ENCODE measurements around the gene RNASE7. TPM values are rescaled to one million over a fixed set of nuclear protein-coding genes. Genes with fewer than 3 reads are reported as not detected.

Gene RNASE7
- total and polyA plus RNA-seq, 9 donors: not detected

DNA sequence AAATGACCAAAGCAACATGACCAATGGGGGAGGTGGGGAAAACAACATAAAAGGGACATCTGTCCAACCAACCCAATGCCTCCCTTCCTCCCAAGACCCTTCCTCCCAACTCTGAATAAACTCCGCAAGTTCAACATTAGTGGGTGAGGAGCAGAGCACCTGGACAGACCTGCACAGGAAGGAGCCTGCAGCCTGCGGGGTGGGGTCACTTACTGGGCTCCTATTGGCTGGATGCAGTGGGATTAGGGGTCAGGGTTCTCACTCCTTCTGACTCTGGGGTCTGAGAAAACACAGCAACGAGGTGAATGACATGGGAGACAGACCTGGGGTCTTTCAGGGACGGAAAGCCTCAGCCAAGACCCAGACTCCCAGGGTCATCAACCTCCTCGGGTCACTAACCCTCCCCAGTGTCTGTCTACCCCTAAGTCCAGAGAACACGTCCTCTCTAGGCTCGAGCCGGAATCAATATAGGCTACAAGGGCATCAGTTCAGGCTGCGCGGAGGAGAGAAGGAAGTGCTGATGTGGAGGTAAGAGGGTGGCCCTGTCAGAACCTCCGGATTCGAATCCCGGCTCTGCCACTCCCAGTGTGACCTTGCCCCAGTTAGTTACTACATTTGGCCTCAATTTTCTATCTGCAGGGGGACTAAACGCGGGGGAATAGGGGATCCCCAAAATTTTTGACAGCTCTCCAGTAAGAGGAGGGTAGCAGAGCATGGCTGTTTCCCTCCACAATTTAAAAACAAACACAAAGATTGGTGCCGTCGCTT, 18.2 kb upstream of the RNASE7 start:
- Histone ChIP-seq H3K27me3 (no peaks in the 10 kb centered on the region), H3K4me1 (ENCODE audit: insufficient read depth) (peaks cover 9% of the 10 kb centered on the region), H3K36me3 (no peaks in the 10 kb centered on the region), H3K4me3 (peak overlapping the region; percentile 93), H3K27ac (peak overlapping the region; percentile 90 to 97), H3K9me3 (no peaks in the 10 kb centered on the region)
- TF ChIP-seq EP300 (IDR thresholded peaks at IDR 0.05) (no peak), POLR2A (IDR thresholded peaks at IDR 0.05) (no peak)
- TF ChIP-seq, protein P1, sequence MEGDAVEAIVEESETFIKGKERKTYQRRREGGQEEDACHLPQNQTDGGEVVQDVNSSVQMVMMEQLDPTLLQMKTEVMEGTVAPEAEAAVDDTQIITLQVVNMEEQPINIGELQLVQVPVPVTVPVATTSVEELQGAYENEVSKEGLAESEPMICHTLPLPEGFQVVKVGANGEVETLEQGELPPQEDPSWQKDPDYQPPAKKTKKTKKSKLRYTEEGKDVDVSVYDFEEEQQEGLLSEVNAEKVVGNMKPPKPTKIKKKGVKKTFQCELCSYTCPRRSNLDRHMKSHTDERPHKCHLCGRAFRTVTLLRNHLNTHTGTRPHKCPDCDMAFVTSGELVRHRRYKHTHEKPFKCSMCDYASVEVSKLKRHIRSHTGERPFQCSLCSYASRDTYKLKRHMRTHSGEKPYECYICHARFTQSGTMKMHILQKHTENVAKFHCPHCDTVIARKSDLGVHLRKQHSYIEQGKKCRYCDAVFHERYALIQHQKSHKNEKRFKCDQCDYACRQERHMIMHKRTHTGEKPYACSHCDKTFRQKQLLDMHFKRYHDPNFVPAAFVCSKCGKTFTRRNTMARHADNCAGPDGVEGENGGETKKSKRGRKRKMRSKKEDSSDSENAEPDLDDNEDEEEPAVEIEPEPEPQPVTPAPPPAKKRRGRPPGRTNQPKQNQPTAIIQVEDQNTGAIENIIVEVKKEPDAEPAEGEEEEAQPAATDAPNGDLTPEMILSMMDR (IDR thresholded peaks at IDR 0.05): no peak
- 12 to 15% (median 12%) methylated on average over 17 of the region's 17 CpGs for WGBS, 3 donors
- intact Hi-C loops (cut with DNase I): loop anchor here in 3 of 4 donors (2.0 to 10.0 kb wide), 4 partner anchors 15 to 339 kb away; partner anchors contain the start of genes ANG (in 1 of the 3) and RNASE4 (in 1 of the 3)
- peak in 1 of 5 donors; percentile 45 for DNase-seq

DNA sequence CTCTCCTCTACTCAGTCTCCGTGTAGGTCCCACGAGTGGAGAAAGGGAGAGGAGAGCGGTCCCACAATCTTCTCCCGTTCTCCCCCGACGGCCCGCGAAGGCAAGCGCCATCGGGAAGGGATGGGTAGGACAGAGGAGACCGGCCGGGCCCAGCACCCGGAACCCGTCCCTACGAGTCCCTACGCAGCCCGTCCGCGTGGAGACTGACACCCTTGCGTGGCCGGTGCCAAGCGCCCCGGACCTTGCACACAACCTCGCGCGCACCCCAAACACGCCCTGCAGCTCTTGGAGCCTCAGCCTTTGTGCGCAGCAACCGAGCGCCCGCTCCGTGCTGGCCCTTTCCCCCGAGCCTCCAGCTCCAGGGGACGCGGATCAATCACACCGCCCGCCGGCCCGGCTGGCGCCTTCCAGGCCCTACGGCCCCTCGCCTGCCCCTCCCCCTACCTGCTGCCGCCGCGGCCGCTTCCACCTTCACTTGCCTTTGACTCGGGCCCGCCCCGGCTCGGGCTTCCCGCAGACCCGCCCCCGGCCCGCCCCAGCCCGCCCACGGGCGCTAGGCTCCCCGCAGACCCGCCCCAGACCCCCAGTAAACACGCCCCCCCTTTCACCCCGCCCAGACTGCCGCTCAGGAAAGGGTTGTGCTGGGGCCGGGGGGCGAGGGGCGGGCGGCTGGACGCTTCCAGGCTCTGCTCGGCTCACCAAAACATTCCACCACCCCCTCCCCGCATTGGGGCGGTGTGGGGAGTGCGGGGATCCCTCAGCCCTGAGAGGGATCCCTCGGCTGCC, 17.4 kb upstream of the RNASE7 start, which contains the start of gene NDRG2:
TSS of gene NDRG2 (minus strand) at position 477 of the 786 bp plus-strand sequence. CDS start 1,746 bp downstream, outside the sequence.
- WGBS, 3 donors: 0 to 1% (median 1%) methylated on average over 58 to 72 of the region's 72 CpGs
- intact Hi-C loops (cut with DNase I): loop anchor here in 3 of 4 donors (5.0 to 10.0 kb wide), 3 partner anchors 50 to 340 kb away; partner anchors contain the start of genes ANG (in 1 of the 3) and RNASE4 (in 1 of the 3)
- peak within 1 kb of the TSS; percentile 93 for H3K4me3 ChIP-seq
- H3K27ac ChIP-seq: peak within 1 kb of the TSS; percentile 90 to 97
- DNase-seq: peak; percentile 86 to 93 (median 88)
- H3K27me3 ChIP-seq: no peaks in the 10 kb centered on the region
- TF ChIP-seq, protein P1 (IDR thresholded peaks at IDR 0.05): no peak
- no peak for TF ChIP-seq EP300 (IDR thresholded peaks at IDR 0.05)
- no peak for TF ChIP-seq POLR2A (IDR thresholded peaks at IDR 0.05)
- H3K4me1 ChIP-seq (ENCODE audit: insufficient read depth): peaks cover 9% of the 10 kb centered on the region
- no peaks in the 10 kb centered on the region for H3K9me3 ChIP-seq
- H3K36me3 ChIP-seq: no peaks in the 10 kb centered on the region

DNA sequence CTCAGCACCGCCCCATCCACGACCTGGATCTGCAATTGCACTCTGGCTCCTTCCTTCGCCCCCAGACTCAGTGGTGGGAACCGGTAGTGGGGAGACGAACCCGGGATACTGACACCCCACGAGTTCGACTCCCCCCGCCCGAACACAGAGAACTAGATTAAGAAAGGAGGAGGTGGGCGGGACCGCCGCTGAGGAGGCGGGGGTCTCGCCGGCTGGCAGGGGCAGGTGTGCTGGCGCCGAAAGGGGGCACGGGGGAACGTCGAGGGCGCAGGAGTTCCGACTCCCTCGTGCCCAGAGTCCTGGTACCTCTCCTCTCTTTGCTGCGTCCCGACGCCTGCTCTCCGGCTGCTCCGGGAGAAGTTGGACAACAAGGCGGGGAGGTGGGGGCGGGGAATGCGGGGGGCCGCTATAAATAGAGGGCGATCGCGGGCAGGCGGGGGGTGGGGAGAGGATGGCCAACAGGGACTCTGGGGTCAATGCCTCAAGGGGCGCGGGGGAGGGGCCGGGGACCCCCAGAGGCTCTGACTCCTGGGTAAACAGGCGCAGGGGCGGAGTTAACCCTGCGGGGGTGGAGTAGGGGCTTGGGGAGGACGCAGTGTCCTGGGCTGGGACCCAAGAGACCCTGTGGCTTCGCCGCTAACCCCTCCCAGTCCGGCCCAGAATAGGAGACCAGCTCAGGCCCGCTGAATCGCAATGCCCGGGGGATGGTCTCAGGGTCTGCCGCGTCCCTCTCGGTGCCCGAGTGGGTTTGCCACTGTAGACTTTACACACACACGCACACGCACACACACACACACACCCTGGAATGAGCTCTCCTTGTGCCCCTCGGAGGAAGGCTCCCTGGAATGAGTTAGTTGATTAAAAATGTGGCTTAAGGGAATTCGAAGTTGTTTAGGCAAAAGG, 16.5 kb upstream of the RNASE7 start:
- TF ChIP-seq, protein P1 (IDR thresholded peaks at IDR 0.05): no peak
- peak; percentile 17 for TF ChIP-seq POLR2A (IDR thresholded peaks at IDR 0.05)
- TF ChIP-seq EP300 (IDR thresholded peaks at IDR 0.05): no peak
- Histone ChIP-seq H3K27ac (peak overlapping the region; percentile 90 to 97), H3K4me3 (peak overlapping the region; percentile 93), H3K4me1 (ENCODE audit: insufficient read depth) (peaks cover 9% of the 10 kb centered on the region), H3K9me3 (no peaks in the 10 kb centered on the region), H3K36me3 (no peaks in the 10 kb centered on the region), H3K27me3 (no peaks in the 10 kb centered on the region)
- 1 to 2% (median 1%) methylated on average over 50 to 58 of the region's 58 CpGs for WGBS, 3 donors
- intact Hi-C loops (cut with DNase I): loop anchor here in 2 of 4 donors (10.0 kb wide), 2 partner anchors 51 to 341 kb away; partner anchors contain the start of genes ANG (in 1 of the 2) and RNASE4 (in 1 of the 2)
- DNase-seq: peak; percentile 94 to 98 (median 96)
